IMR-90 (cell line): ENCODE data around the gene OR7A17.

Source experiments
- CTCF ChIP-seq: conservative IDR thresholded peaks from 2 replicates; pipeline ENCODE4 v1.5.1; 2012; ENCODE audit warnings: mild to moderate bottlenecking, low read depth, low read length, improper control_type of control experiment
- ELK1 ChIP-seq: fragments of 150-350 bp; IDR thresholded peaks from 2 replicates; pipeline ENCODE4 v1.6.1; 2016; ENCODE audit warnings: low read depth, mild to moderate bottlenecking, low read length, moderate library complexity, borderline replicate concordance
- MXI1 ChIP-seq: IDR thresholded peaks from 2 replicates; pipeline ENCODE4 v1.6.1; 2012; ENCODE audit warnings: low read depth, mild to moderate bottlenecking, low read length, moderate library complexity, borderline replicate concordance
- POLR2A ChIP-seq: IDR thresholded peaks from 2 replicates; pipeline ENCODE4 v1.6.1; 2012; ENCODE audit warnings: mild to moderate bottlenecking, low read depth, low read length

GRCh38 chr19:14915116-14915515 lies 29.2 kb upstream of the OR7A17 start:
- TF ChIP-seq POLR2A = no peak
- no peak for TF ChIP-seq ELK1
- no peak for TF ChIP-seq CTCF
- TF ChIP-seq MXI1 = no peak
